Uterus (tissue), 2 donors: ENCODE measurements around the gene CBFB.

Experiments
- CTCF ChIP-seq, 4 experiments: fragments of 200-600 bp in 2 of 4; fragments of 450-650 bp in 2 of 4; sonication (generic) in 2 of 4; IDR thresholded peaks; one replicate each; pipeline ENCODE4 v1.5.1; 2016 to 2019; ENCODE audit warnings: antibody characterized with exemption in 4 of 4, mild to moderate bottlenecking in 2 of 4, moderate library complexity in 1 of 4
- POLR2A ChIP-seq, 2 donors: fragments of 450-650 bp; IDR thresholded peaks; one replicate each; pipeline ENCODE4 v1.6.1; 2016; ENCODE audit warnings: antibody characterized with exemption in 2 of 2, mild to moderate bottlenecking in 1 of 2, moderate library complexity in 1 of 2

- TF ChIP-seq CTCF (IDR thresholded peaks at IDR 0.05) = no peak
- TF ChIP-seq POLR2A (IDR thresholded peaks at IDR 0.05) = no peak
Observed at GRCh38 chr16:67053767-67054334, 24.9 kb downstream of the CBFB start.
